Measurements from ENCODE around the gene TIAM2.

- TF ChIP-seq CTCF (IDR thresholded peaks at IDR 0.05), result no peak
- TF ChIP-seq POLR2A (IDR thresholded peaks at IDR 0.05), result no peak
Measured at GRCh38 chr6:155301867-155302266, 306.8 kb downstream of the TIAM2 start.
